SK-N-SH (cell line): Measurements from ENCODE around the gene ITGA2B. TPM values are rescaled to one million over a fixed set of nuclear protein-coding genes. Genes with fewer than 3 reads are reported as not detected.

Source experiments
- CTCF ChIA-PET: fragments of 300-600, 350-600 bp; formaldehyde crosslinking; extraction: SDS; loops from one replicate; lab custom pipeline; 2021; lab: Yijun Ruan, JAX
- POLR2A ChIA-PET: fragments of 350-600 bp; sonication (Branson Sonifier 250); formaldehyde crosslinking; extraction: SDS; loops from one replicate; lab custom pipeline; 2020; ENCODE audit warnings: antibody characterized with exemption, inconsistent platforms; lab: Yijun Ruan, JAX
- DNase-seq: peaks from one replicate; pipeline ENCODE4 v3.0.0; 2012
- H2AFZ ChIP-seq: fragments of 200-600 bp; sonication (generic); 2 replicates; pipeline ENCODE4 v1.8.1; 2016; ENCODE audit warnings: antibody characterized with exemption, mild to moderate bottlenecking, low read depth
- H3F3A ChIP-seq: fragments of 200-600 bp; sonication (generic); replicated peaks from 2 replicates; pipeline ENCODE3; 2016; ENCODE audit warnings: antibody characterized with exemption, mild to moderate bottlenecking; ENCODE audit not compliant: insufficient read depth
- H3K27ac ChIP-seq, 2 experiments: fragments of 200-500 bp in 1 of 2; fragments of 200-600 bp in 1 of 2; sonication (Bioruptor generic) in 1 of 2; sonication (generic), shearing (Covaris generic) in 1 of 2; 2 replicates each; pipeline versions ENCODE4 v1.5.1 to v1.6.1; 2014 to 2016; ENCODE audit warnings: low read depth in 2 of 2, inconsistent platforms in 1 of 2, low read length in 1 of 2, mild to moderate bottlenecking in 1 of 2, mixed read lengths in 1 of 2
- H3K27me3 ChIP-seq: fragments of 200-600 bp; sonication (generic), shearing (Covaris generic); 2 replicates; pipeline ENCODE4 v1.6.1; 2016; ENCODE audit warnings: mixed run types; ENCODE audit not compliant: insufficient read depth
- H3K36me3 ChIP-seq, 2 experiments: fragments of 200-500 bp in 1 of 2; fragments of 200-600 bp in 1 of 2; sonication (Bioruptor generic) in 1 of 2; sonication (generic) in 1 of 2; replicated peaks in 1 of 2; 2 replicates each; pipeline versions ENCODE3 to v1.5.1; 2014 to 2016; ENCODE audit warnings: low read length in 1 of 2, mild to moderate bottlenecking in 1 of 2; ENCODE audit not compliant: insufficient read depth in 2 of 2, control insufficient read depth in 1 of 2
- H3K4me1 ChIP-seq, 2 experiments: fragments of 200-500 bp in 1 of 2; fragments of 200-600 bp in 1 of 2; sonication (Bioruptor generic) in 1 of 2; sonication (generic), shearing (Covaris generic) in 1 of 2; 2 replicates each; pipeline versions ENCODE4 v1.5.1 to v1.6.1; 2014 to 2016; ENCODE audit warnings: low read depth in 1 of 2, low read length in 1 of 2, mixed run types in 1 of 2; ENCODE audit not compliant: insufficient read depth in 2 of 2, control insufficient read depth in 1 of 2
- H3K4me2 ChIP-seq: fragments of 200-600 bp; sonication (generic), shearing (Covaris generic); 2 replicates; pipeline ENCODE4 v1.6.1; 2017; ENCODE audit warnings: mixed run types
- H3K4me3 ChIP-seq, 2 experiments: fragments of 200-500 bp in 1 of 2; fragments of 200-600 bp in 1 of 2; sonication (Bioruptor generic) in 1 of 2; sonication (generic), shearing (Covaris generic) in 1 of 2; 2 replicates each; pipeline versions ENCODE4 v1.5.1 to v1.8.1; 2014 to 2016; ENCODE audit warnings: low read depth in 2 of 2, inconsistent platforms in 1 of 2, low read length in 1 of 2, mild to moderate bottlenecking in 1 of 2, mixed read lengths in 1 of 2, moderate library complexity in 1 of 2
- H3K79me2 ChIP-seq: fragments of 200-600 bp; sonication (generic); 2 replicates; pipeline ENCODE4 v1.8.1; 2017; ENCODE audit warnings: mild to moderate bottlenecking; ENCODE audit not compliant: insufficient read depth
- H3K9ac ChIP-seq: fragments of 200-600 bp; sonication (generic); 2 replicates; pipeline ENCODE4 v1.6.1; 2017; ENCODE audit warnings: mixed run types
- H3K9me2 ChIP-seq: fragments of 200-600 bp; sonication (generic); 2 replicates; pipeline ENCODE4 v1.6.1; 2017; ENCODE audit warnings: mixed run types
- H3K9me3 ChIP-seq: fragments of 200-600 bp; sonication (generic); 2 replicates; pipeline ENCODE4 v1.6.1; 2017; ENCODE audit warnings: mixed run types, mild to moderate bottlenecking, moderate library complexity
- H4K20me1 ChIP-seq: fragments of 200-600 bp; sonication (generic); 2 replicates; pipeline ENCODE4 v1.6.1; 2017; ENCODE audit warnings: mild to moderate bottlenecking, mixed run types; ENCODE audit not compliant: insufficient read depth
- ELF1 ChIP-seq: IDR thresholded peaks from 2 replicates; pipeline ENCODE4 v1.4.0; 2012
- IRF3 ChIP-seq: fragments of 150-350 bp; IDR thresholded peaks from 2 replicates; pipeline ENCODE4 v1.6.1; 2016; ENCODE audit warnings: mild to moderate bottlenecking, low read depth, low read length
- JUND ChIP-seq: IDR thresholded peaks from 2 replicates; pipeline ENCODE4 v1.4.0; 2012
- NFIC ChIP-seq: IDR thresholded peaks from 2 replicates; pipeline ENCODE4 v1.4.0; 2012; ENCODE audit warnings: borderline replicate concordance
- RAD21 ChIP-seq: IDR thresholded peaks from 2 replicates; pipeline ENCODE4 v1.6.1; 2012; ENCODE audit warnings: mild to moderate bottlenecking, low read length
- SMC3 ChIP-seq: IDR thresholded peaks from 2 replicates; pipeline ENCODE4 v1.6.1; 2012; ENCODE audit warnings: low read depth, low read length, improper control_type of control experiment
- TAF1 ChIP-seq: IDR thresholded peaks from 2 replicates; pipeline ENCODE4 v1.6.1; 2012; ENCODE audit warnings: low read depth, mild to moderate bottlenecking, low read length, moderate library complexity, borderline replicate concordance
- ZBTB33 ChIP-seq: IDR thresholded peaks from 2 replicates; pipeline ENCODE4 v1.4.0; 2012; ENCODE audit warnings: low read depth, borderline replicate concordance
- WGBS: methylation state at CpG from one replicate; pipeline ENCODE4 v1.1.6; 2017; ENCODE audit warnings: low lambda C conversion rate; 5-methylcytosine and 5-hydroxymethylcytosine counted together
- polyA plus RNA-seq, 3 experiments: library from polyadenylated mRNA; depleted of rRNA; stranded (reverse); fragments of >200 nt; gene quantifications; 2 replicates each; pipeline ENCODE4 v1.2.3, GENCODE V29; 2012
- TF ChIP-seq, protein P1 (sequence below): fragments of 200-600 bp; sonication (generic); IDR thresholded peaks from 2 replicates; pipeline ENCODE4 v1.6.1; 2017; ENCODE audit warnings: antibody characterized with exemption, mild to moderate bottlenecking, moderate library complexity

The ITGA2B gene
- polyA plus RNA-seq, 1 of the 3 experiments (the other 2 are of a cell fraction): 1.3 TPM

DNA sequence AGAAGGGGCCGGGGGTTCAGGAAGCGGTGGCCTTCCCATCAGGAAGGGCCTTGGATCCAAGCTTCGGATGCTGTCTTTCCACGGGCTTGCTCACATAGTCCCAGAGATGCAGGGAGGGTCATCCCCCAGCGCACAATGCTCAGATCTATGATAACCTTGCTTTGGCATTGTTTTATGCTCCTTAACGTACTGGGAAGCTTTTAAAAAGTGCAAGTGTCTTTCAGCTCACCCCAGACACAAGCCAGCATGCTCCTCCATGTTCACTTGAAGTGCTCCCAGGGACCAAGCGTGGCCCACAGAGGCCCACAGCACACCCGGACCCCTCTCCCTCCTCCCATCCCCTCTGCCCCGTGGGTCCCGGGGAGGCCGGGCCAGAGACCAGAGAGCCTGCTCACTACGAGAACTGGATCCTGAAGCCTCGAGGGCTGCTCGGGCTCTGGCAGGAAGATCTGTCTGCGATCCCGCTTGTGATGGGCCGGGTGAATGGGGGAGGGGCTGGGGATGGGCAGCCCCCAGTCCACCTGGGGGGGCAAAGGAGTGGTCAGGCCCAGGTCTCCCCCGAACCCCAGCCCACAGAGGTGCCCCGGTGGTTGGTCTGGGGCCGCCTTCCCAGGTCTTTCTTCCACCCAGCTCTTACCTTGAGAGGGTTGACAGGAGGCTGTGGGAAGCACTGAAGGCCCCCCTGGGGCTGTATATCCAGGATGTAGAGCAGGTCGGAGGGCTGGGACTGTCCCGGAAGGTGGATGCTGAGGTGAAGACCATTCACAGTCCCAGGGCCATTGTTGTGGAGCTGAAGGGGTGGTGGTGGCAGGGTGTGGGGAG, 14.0 kb downstream of the ITGA2B start (continued):
- TF ChIP-seq ZBTB33 (no peak), TAF1 (no peak), JUND (no peak), ELF1 (no peak), RAD21 (no peak)
- TF ChIP-seq, protein P1, sequence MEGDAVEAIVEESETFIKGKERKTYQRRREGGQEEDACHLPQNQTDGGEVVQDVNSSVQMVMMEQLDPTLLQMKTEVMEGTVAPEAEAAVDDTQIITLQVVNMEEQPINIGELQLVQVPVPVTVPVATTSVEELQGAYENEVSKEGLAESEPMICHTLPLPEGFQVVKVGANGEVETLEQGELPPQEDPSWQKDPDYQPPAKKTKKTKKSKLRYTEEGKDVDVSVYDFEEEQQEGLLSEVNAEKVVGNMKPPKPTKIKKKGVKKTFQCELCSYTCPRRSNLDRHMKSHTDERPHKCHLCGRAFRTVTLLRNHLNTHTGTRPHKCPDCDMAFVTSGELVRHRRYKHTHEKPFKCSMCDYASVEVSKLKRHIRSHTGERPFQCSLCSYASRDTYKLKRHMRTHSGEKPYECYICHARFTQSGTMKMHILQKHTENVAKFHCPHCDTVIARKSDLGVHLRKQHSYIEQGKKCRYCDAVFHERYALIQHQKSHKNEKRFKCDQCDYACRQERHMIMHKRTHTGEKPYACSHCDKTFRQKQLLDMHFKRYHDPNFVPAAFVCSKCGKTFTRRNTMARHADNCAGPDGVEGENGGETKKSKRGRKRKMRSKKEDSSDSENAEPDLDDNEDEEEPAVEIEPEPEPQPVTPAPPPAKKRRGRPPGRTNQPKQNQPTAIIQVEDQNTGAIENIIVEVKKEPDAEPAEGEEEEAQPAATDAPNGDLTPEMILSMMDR: no peak

DNA sequence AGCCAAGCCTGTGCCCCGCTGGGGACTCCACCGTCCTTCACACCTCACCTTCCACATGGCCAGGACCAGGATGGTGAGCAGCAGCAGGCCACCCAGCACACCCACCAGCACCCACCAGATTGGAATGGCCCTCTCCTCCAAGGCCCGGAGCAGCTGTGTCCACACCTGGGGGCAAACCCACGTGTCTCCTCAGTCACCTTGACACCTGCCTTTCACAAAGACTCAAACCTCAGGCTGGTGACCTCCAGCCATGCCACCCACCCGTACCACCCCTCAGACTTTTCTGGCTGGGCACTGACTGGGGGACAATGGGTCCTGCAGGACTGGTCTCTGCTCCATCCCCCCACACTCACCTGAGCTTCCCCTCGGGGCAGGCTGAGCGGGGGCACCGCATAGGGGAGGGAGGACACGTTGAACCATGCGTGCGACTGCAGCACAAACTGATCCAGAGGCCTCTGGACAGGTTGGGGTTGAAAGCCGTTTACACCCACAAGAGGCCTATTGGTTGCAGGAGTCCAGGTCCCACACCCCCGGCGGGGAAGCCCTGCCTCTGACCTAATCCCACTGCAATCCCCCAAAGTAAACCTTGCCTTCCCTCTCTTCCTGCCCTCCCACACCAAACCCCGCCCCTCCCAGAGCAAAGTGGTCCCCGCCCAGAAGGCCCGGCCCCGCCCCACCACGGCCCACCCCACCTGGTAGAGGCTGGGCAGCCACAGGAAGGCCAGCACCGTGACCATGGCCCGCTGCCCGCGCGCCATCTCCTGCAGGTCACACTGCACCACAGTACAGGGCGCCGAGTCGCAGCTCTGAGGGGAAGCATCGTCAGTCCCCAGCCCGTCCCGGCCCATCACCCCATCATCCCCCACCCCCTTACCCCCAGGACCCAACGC, 14.9 kb downstream of the ITGA2B start:
- no peaks in the 10 kb centered on the region for H3K9me2 ChIP-seq
- peak; percentile 44 for DNase-seq
- no peaks in the 10 kb centered on the region for H3K36me3 ChIP-seq
- no peak overlapping the region for H3K27ac ChIP-seq
- ChIA-PET CTCF (interaction anchor here (1.0 to 2.4 kb wide), 5 partner anchors 13 to 168 kb away, joined by 3 to 11 read pairs (median 7); no protein-coding TSS in a partner anchor), POLR2A (no interaction called here)
- H3K9me3 ChIP-seq: no peaks in the 10 kb centered on the region
- H4K20me1 ChIP-seq: no peaks in the 10 kb centered on the region
- no peak overlapping the region for H3K9ac ChIP-seq
- 85% methylated on average over 17 of the region's 31 CpGs for WGBS
- no peaks in the 10 kb centered on the region for H3K79me2 ChIP-seq
- H2AFZ ChIP-seq: no peak overlapping the region
- H3K4me2 ChIP-seq: no peak overlapping the region
- no peaks in the 10 kb centered on the region for H3F3A ChIP-seq
- H3K4me3 ChIP-seq: no peak overlapping the region
- TF ChIP-seq NFIC: no peak
- no peak for TF ChIP-seq RAD21
- no peak for TF ChIP-seq SMC3
- no peak for TF ChIP-seq IRF3
- H3K27me3 ChIP-seq: no peaks in the 10 kb centered on the region
- no peaks in the 10 kb centered on the region for H3K4me1 ChIP-seq
